HG03025 (cell line): ENCODE measurements around the gene CYTIP.

Experiments
- ATAC-seq: cut with Tn5 transposase; IDR thresholded peaks from one replicate; pipeline ENCODE4 v1.9.1; 2021; ENCODE audit warnings: mild to moderate bottlenecking, moderate library complexity; ENCODE audit not compliant: unreplicated experiment, low FRiP score

The CYTIP gene

DNA sequence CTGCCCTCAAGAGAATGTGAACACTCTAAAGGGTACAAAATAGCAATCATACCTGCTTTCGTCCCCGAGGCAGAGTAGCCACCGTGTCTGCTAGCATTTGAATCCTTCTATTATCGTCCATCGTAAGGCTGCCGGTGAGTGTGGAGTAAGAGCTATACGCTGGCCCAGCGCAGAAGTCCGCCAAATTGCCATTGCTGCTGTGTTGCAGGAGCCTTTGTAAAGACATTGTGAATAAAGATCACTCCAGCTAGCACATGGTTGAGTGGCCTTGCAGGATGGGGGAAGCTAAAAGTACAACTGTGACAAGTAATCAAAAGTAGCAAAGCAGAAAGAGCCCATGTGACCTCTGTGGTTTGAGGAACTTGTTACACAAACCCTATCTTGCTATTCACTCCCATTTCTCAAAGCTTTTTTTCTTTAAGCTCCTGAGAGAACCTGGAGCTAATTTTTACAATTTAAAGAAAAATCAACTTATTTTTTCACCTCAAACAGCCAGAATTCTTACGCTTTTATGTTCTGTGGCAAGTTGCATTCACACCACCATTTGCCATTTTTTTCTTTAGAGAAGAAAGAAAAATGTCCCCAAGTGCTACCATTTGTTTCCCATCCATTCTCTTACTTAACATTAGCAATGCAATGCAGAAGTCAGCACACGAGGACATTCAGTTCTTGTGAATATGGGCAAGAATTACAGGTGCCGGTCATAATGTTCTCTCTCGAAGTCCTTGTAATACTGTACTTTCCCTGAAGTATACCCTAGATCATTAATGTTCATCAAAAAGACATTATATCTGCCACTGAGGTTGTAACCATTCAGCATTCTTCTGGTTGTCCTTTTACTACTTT lies at the start of gene CYTIP:
Gene CYTIP, minus strand, starts transcription at position 295 of the 846 bp plus-strand sequence. Its CDS starts 69 bp downstream, at position 226.
- ATAC-seq: peak; percentile 40

DNA sequence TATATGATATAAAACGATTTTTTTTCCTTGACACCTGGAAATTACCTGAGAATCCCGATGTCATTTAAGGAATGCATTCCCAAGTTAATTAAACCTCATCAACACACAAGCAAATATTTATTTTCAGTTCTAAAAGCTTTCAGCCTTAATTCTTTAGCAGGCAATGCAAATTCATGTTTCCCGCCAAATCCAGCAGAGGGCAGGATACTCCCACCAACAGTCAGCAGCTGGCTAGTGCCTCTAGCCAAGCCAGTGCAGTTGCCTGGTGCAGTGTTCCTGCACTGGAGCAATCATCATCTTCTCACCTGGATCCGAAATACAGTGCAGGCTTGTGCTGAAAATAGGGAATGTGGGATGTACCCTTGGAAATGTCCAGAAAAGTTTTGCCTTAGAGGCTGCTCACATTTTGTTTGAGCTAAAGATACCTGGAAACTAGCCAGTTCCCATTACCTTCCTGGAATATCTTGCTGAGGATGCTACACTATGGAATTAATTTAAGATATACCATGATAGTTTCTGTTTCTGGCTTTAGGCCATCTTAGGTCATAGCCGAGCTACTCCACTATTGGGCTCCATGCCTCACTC lies 48.4 kb upstream of the CYTIP start:
- peak; percentile 94 for ATAC-seq

DNA sequence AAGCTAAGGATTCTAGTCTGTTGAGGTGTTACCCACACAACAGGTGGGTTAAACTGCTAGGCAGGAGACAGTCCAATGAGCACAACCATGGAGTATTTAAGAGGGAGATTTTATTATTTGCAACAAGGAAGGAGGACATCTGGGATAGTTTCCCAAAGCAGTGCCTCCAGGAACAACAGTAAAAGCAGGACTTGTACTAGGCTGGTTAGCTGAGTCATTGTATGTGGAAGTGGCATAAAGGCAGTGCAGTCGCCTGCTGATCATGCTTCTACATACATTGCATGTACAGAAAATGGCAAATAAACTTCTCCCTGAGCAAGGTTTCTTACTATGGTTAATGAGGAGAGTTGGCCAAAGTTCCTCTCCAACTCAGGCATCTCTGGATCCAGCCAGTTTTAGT lies 46.1 kb upstream of the CYTIP start:
- no peak for ATAC-seq

DNA sequence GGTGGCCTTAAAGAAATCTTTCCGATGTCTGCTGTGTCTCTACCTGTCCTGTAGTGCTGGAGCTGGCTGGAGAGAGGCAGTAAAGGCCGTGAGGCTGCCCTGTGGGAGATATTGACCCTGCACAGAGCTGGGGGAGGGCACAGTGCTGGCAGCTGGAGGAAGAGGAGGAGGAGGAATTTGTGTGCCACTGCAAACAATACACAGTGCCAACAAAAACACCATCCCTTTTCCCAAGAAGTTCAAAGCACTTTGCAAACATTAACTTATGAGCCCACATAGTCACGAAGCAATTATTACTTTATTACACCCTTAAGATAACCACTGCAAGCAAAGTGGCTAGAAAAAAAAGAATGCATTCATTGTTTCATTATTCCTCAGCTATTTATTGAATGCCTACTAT lies 45.0 kb upstream of the CYTIP start:
- ATAC-seq: no peak

DNA sequence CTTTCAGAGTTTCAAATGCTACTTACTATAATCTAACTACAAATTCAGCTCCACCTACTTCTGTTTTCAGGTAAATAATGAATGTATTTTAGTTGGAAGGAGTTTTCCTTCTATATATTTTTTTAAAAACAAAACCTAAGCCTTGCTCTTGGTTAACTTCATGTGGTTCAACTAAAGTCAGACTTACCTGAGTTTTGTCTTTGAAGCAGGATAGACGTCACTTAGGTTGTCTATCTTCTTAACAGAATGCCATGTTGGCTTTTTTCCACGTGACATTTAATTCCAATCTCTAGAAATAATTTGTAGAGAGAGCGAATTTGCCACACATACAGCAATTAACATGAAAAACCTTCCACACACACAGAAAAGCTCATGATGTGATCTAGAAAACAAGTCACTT lies 43.9 kb upstream of the CYTIP start:
- ATAC-seq: no peak

- ATAC-seq: no peak
Measured at GRCh38 chr2:157487271-157487610, 43.4 kb upstream of the CYTIP start.

DNA sequence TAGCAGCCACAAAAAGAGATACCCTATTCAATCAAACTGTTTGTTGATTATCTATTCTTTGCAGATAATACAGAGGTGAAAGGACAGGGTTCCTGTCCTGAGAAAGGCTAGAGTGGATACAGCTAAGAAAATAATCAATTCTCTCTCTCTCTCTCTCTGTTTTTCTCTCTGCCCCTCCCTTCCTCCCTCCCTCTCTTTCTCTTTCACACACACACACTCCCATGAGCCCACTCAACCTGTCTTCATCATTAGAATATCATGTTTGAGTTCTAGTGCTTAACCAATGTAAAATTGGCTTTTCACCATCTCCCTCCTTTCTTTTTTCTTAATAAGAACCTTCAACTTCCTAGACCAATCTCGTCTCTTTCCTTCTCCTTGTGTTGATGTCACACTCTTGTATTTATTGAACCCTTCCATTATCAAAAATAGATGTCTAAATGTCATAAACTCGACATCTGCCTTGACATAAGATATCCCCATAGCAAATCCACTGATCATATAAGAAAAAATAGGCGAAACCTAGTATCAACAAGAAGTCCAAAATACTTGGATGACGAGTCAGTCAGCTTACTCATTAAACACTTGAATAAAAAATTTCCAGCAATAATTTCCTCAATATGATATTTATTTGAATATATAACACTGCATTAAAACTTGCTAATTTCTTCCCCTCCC lies 42.8 kb upstream of the CYTIP start:
- ATAC-seq: no peak

GRCh38 chr2:157480182-157480961 lies 36.5 kb upstream of the CYTIP start:
- peak; percentile 88 for ATAC-seq

- ATAC-seq: peak; percentile 57
Measured at GRCh38 chr2:157479081-157480027, 35.5 kb upstream of the CYTIP start.

DNA sequence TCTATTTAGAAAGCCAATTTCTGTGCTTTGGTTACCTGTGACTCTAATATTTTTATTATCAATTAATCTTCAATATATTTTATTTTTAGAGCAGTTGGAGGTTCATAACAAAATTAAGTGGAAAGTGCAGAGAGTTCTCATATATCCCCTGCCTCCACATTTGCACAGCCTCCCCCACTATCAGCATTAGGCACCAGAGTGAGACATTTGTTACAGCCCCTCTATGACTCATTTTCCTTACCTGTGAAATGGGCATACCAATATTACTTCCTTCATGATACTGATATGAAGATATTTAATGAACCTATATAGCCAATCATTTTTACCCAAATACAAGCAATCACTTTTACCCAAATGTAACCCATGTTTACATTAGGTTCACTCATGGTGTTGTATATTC lies 34.0 kb upstream of the CYTIP start:
- ATAC-seq: no peak

- ATAC-seq: no peak
Measured at GRCh38 chr2:157476953-157477709, 33.2 kb upstream of the CYTIP start.

DNA sequence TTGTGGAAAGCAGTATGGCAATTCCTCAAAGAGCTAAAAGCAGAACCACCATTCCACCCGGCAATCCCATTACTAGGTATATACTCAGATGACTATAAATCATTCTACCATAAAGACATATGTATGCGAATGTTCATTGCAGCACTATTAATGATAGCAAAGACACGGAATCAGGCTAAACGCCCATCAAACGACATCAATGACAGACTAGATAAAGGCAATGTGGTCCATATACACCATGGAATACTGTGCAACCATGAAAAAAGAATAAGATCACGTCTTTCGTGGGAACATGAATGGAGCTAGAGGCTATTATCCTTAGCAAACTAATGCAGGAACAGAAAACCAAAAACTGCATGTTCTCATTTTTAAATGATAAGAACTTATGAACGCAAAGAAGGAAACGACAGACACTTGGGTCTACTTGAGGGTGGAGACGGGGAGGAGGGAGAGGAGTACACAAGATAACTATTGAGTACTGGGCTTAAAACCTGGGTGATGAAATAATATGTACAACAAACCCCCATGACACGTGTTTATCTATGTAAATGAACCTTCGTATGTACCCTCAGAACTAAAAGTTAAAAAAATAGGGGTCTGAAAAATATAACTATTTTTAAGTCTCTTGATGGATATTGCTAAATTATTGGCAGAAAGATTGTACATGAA lies 32.0 kb upstream of the CYTIP start:
- ATAC-seq: no peak

- ATAC-seq: no peak
Measured at GRCh38 chr2:157473581-157473980, 29.7 kb upstream of the CYTIP start.

- ATAC-seq: no peak
Measured at GRCh38 chr2:157471078-157471477, 27.2 kb upstream of the CYTIP start.

- ATAC-seq: peak; percentile 53
Measured at GRCh38 chr2:157470321-157470720, 26.4 kb upstream of the CYTIP start.

DNA sequence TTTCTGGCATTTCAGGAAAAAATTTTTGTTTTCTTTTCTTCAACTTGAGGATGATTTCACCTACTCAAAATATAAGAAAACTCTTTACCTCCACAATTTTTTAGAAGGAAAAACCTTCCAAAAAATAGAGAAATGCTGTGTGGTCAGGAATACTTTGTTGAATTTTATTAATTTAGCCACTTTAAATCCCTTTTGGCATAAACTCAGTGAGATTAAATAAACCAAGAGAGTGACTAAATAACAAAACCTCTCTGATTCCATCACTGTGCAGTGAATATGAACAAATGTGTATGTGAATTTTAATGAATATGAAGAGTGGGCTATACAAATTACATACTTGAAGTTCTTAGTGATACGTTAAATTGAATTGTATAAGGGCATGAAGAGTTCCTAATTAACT lies 25.8 kb upstream of the CYTIP start:
- ATAC-seq: no peak

GRCh38 chr2:157468931-157469708 lies 25.2 kb upstream of the CYTIP start:
- ATAC-seq: peak; percentile 82

DNA sequence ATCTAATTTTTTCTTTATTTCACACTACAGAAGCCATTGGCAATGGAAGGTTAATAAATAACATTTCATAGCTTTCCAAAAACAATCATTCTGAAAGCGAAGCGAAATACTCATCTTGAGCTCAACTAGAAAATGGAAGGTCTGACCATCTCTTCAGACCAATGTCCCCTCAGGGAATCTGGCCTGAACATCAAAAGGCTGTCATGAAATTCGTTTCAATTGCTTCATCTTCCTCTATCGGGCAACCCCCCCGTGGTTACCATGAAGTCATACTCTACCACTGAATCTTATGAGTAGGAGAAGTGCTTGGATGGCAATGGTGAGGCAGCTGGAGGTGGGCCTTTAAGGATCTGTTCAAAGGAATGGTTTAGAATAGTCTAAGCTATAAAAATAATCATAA lies 22.9 kb upstream of the CYTIP start:
- no peak for ATAC-seq
